ENCODE data around the gene SSR3. TPM values are rescaled to one million over a fixed set of nuclear protein-coding genes. Genes with fewer than 3 reads are reported as not detected.

SSR3 gene
- total RNA-seq, 1 experiment from 2014 or later, result 312 TPM

DNA sequence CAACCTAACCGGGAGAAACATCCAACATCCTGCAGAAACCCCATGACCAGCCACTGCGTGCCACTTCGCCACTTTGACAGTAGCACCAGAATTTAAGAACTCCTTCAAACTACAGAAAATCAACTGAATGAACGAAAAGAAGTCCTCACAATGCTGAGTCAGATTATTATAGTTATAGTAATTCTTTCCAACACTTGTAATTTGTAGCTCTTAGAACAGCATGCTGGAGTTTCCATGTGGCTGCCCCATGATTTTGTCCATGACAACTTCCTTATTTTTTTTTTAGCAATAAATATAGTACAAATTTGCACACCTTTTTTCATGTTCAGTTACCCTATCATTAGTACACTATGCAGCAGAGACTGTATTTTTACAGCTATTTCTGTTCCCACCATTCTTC lies 26.1 kb upstream of the SSR3 start:
- intact Hi-C loops (cut with micrococcal nuclease; ENCODE audit: unreplicated experiment), result no loop called here
- no peaks in the 10 kb centered on the region for H3K36me3 Mint-ChIP-seq (ENCODE audit: insufficient read depth, unreplicated experiment)
- no TSS peak for BruUV-seq (replicated peaks)
- TF ChIP-seq CTCF (IDR thresholded peaks at IDR 0.05; ENCODE audit: unreplicated experiment), result no peak
- no peaks in the 10 kb centered on the region for H3K4me1 Mint-ChIP-seq (ENCODE audit: low read depth, unreplicated experiment)
- no peak overlapping the region for H3K4me3 Mint-ChIP-seq (ENCODE audit: low read depth, unreplicated experiment)
- no peak overlapping the region for H3K27ac Mint-ChIP-seq (ENCODE audit: unreplicated experiment)
- DNase-seq, result no peak
- no peaks in the 10 kb centered on the region for H3K9me3 Mint-ChIP-seq (ENCODE audit: low read depth, unreplicated experiment)
- H3K27me3 Mint-ChIP-seq (ENCODE audit: unreplicated experiment), result no peaks in the 10 kb centered on the region
- CTCF ChIA-PET, result no interaction called here

DNA sequence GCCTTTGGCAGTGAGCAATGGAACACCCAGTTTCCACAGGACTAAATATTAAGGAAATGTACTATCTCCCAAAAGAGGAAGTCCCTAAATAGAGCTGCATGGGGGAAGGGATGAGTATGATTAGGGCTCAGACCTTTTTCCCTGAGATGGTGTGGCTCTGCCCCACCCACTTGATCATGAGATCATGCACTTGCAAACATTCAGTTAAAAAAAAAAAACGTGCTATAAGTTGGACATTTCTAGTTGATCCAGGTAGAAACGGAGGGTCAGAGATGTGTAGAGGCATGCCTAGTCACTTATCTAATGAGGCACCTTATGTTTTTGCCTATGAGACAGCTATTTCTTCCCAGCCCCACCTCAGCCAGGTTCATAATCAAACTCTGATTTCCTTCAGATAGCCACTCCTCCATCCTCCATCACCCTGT lies 24.5 kb upstream of the SSR3 start:
- Mint-ChIP-seq H3K9me3 (ENCODE audit: low read depth, unreplicated experiment) (no peaks in the 10 kb centered on the region), H3K27me3 (ENCODE audit: unreplicated experiment) (peaks cover 8% of the 10 kb centered on the region), H3K4me1 (ENCODE audit: low read depth, unreplicated experiment) (no peaks in the 10 kb centered on the region), H3K27ac (ENCODE audit: unreplicated experiment) (no peak overlapping the region), H3K4me3 (ENCODE audit: low read depth, unreplicated experiment) (no peak overlapping the region), H3K36me3 (ENCODE audit: insufficient read depth, unreplicated experiment) (no peaks in the 10 kb centered on the region)
- DNase-seq, result no peak
- CTCF ChIA-PET, result no interaction called here
- no TSS peak for BruUV-seq (replicated peaks)
- intact Hi-C loops (cut with micrococcal nuclease; ENCODE audit: unreplicated experiment), result no loop called here
- no peak for TF ChIP-seq CTCF (IDR thresholded peaks at IDR 0.05; ENCODE audit: unreplicated experiment)

- no peak overlapping the region for H3K4me3 Mint-ChIP-seq (ENCODE audit: low read depth, unreplicated experiment)
- intact Hi-C loops (cut with micrococcal nuclease; ENCODE audit: unreplicated experiment), result no loop called here
- no peak overlapping the region for H3K27ac Mint-ChIP-seq (ENCODE audit: unreplicated experiment)
- H3K9me3 Mint-ChIP-seq (ENCODE audit: low read depth, unreplicated experiment), result no peaks in the 10 kb centered on the region
- no peaks in the 10 kb centered on the region for H3K36me3 Mint-ChIP-seq (ENCODE audit: insufficient read depth, unreplicated experiment)
- no peaks in the 10 kb centered on the region for H3K4me1 Mint-ChIP-seq (ENCODE audit: low read depth, unreplicated experiment)
- CTCF ChIA-PET, result no interaction called here
- no peak for TF ChIP-seq CTCF (IDR thresholded peaks at IDR 0.05; ENCODE audit: unreplicated experiment)
- DNase-seq, result no peak
- no TSS peak for BruUV-seq (replicated peaks)
- peaks cover 15% of the 10 kb centered on the region for H3K27me3 Mint-ChIP-seq (ENCODE audit: unreplicated experiment)
These were observed 22.8 kb upstream of the SSR3 start for GRCh38 chr3:156577736-156578135.

DNA sequence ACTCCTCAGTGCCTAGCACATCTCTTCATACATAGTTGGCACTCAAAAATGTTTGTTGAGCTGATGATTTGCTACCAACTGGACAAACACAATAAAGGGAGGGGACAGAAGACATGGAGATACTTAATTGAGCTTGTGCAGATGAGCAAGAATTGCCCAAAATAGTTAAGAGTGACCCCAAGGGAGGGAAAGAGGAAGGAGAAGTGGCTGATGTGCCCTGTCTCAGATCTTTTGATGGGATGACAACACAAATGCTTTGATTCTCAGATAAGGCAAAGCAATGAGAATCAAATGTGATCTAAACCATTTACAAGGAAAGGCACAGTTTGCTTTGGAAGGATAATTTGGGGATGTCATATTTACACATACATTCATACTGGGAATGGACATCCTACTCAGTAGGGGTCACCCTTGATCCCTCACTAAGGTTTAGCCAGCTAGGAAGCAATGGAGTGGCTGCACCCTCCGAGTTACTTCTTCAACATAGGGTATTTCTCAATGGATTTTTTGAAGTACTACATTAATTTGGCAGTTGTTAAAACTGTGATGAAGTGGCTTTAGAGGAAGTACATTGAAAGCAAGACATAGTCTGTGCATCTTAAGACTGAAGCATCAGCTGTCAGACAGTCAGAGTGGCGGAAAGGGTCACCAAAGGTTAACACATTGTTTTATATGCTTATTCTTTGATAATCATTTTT lies 21.9 kb upstream of the SSR3 start:
- H3K4me3 Mint-ChIP-seq (ENCODE audit: low read depth, unreplicated experiment), result no peak overlapping the region
- H3K9me3 Mint-ChIP-seq (ENCODE audit: low read depth, unreplicated experiment), result no peaks in the 10 kb centered on the region
- H3K36me3 Mint-ChIP-seq (ENCODE audit: insufficient read depth, unreplicated experiment), result no peaks in the 10 kb centered on the region
- no peak for TF ChIP-seq CTCF (IDR thresholded peaks at IDR 0.05; ENCODE audit: unreplicated experiment)
- peak; percentile 31 for DNase-seq
- peaks cover 15% of the 10 kb centered on the region for H3K27me3 Mint-ChIP-seq (ENCODE audit: unreplicated experiment)
- CTCF ChIA-PET, result no interaction called here
- intact Hi-C loops (cut with micrococcal nuclease; ENCODE audit: unreplicated experiment), result no loop called here
- H3K27ac Mint-ChIP-seq (ENCODE audit: unreplicated experiment), result no peak overlapping the region
- no peaks in the 10 kb centered on the region for H3K4me1 Mint-ChIP-seq (ENCODE audit: low read depth, unreplicated experiment)
- no TSS peak for BruUV-seq (replicated peaks)
